Smooth muscle cell (in vitro differentiated cells): Measurements from ENCODE around the gene DDOST. TPM values are rescaled to one million over a fixed set of nuclear protein-coding genes. Genes with fewer than 3 reads are reported as not detected.

Source experiments
- DNase-seq: peaks from one replicate; lab custom pipeline; 2025; ENCODE audit not compliant: unreplicated experiment; lab: John Stamatoyannopoulos, UW
- H2AFZ ChIP-seq: fragments of 200-600 bp; sonication (generic); 2 replicates; pipeline ENCODE4 v1.6.0; 2016; ENCODE audit warnings: antibody characterized with exemption, low read depth, mild to moderate bottlenecking
- H3F3A ChIP-seq: fragments of 200-600 bp; sonication (generic); 2 replicates; pipeline ENCODE4 v1.6.0; 2017; ENCODE audit warnings: antibody characterized with exemption, low read depth
- H3K27ac ChIP-seq: fragments of 200-600 bp; sonication (generic); 2 replicates; pipeline ENCODE4 v1.5.1; 2016; ENCODE audit warnings: low read depth, mild to moderate bottlenecking
- H3K27me3 ChIP-seq: fragments of 200-600 bp; sonication (generic); 2 replicates; pipeline ENCODE4 v1.6.1; 2016; ENCODE audit warnings: low read depth, mild to moderate bottlenecking
- H3K36me3 ChIP-seq: fragments of 200-600 bp; sonication (generic); 2 replicates; pipeline ENCODE4 v1.5.1; 2016; ENCODE audit warnings: low read depth
- H3K4me1 ChIP-seq: fragments of 200-600 bp; sonication (generic); 2 replicates; pipeline ENCODE4 v1.5.1; 2016; ENCODE audit warnings: low read depth
- H3K4me2 ChIP-seq: fragments of 200-600 bp; sonication (generic); 2 replicates; pipeline ENCODE4 v1.6.0; 2016; ENCODE audit warnings: mild to moderate bottlenecking
- H3K4me3 ChIP-seq: fragments of 200-600 bp; sonication (generic); 2 replicates; pipeline ENCODE4 v1.5.1; 2016; ENCODE audit warnings: mild to moderate bottlenecking
- H3K79me2 ChIP-seq: fragments of 200-600 bp; sonication (generic); 2 replicates; pipeline ENCODE4 v1.6.0; 2016; ENCODE audit warnings: low read depth, mild to moderate bottlenecking
- H3K9ac ChIP-seq: fragments of 200-600 bp; sonication (generic); 2 replicates; pipeline ENCODE4 v1.6.0; 2016; ENCODE audit warnings: low read depth
- H3K9me3 ChIP-seq: fragments of 200-600 bp; sonication (generic); replicated peaks from 2 replicates; pipeline ENCODE4 v1.5.1; 2016; ENCODE audit warnings: low read depth
- H4K20me1 ChIP-seq: fragments of 200-600 bp; sonication (generic); 2 replicates; pipeline ENCODE4 v1.6.0; 2016; ENCODE audit warnings: low read depth
- WGBS: methylation state at CpG from one replicate; pipeline ENCODE4 v1.1.7; 2016; ENCODE audit warnings: low lambda C conversion rate; 5-methylcytosine and 5-hydroxymethylcytosine counted together
- polyA plus RNA-seq: library from polyadenylated mRNA; unstranded; fragments of >200 nt; fragmentation: Nextera tagmentation; extraction: Ambion mirVana; gene quantifications from 2 replicates; pipeline ENCODE4 v1.2.1, GENCODE V29; 2016
- total RNA-seq: library from RNA; depleted of rRNA; stranded (reverse); fragments of >200 nt; gene quantifications from 2 replicates; pipeline ENCODE4 v1.2.3, GENCODE V29; 2014
- TF ChIP-seq, protein P1 (sequence below): fragments of 200-600 bp; sonication (generic); IDR thresholded peaks from 2 replicates; pipeline ENCODE4 v1.5.1; 2017; ENCODE audit warnings: borderline replicate concordance, mild to moderate bottlenecking, antibody characterized with exemption; ENCODE audit not compliant: insufficient read depth, poor library complexity, severe bottlenecking

Gene DDOST
- 267 and 312 TPM in 2 replicates for total RNA-seq
- polyA plus RNA-seq, result 353 and 439 TPM in 2 replicates

DNA sequence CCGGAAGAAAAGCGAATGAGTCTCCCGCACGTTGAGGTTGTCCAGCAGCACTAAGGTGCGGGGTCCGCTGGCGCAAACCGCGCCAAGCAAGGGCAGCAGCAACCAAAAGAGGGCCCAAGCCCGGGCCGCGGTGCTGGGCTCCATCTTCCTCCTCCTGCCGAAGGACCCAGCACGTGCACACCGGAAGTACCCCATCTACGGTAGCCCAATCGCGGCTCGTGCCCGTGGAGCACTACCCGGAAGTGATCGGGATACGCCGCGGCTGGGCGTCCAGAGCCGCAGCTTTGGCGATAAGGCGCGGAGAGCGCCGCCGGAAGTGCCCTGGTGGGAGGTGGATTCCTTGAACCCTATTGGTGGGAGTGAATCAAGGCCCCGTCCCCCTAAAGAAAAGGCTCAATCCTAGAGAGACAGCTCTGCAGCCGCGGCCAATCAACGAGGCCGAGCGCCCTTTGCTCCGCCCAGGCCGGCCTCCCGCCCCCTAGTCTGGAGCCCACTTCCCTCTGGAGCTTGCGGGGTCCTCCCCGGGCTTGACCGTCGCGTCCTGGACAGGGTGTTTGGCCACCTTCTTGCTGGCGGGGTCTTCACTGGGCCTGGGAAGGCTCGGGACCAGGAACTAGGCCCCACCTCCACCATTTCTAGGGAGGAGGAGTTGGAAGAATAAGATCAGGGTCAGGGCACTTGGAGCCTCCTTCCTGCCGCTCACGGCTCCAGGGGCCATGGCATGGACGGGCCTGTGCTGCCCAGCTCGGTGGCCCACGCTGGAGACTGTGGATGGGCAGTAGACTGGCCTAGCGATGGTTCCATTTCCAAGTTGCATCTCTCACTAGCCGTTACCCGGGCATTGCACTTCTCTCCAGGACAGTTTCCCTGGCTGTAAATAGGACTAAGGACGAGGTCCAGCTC is at the start of gene DDOST:
Gene DDOST, minus strand, starts transcription at position 163 of the 903 bp plus-strand sequence. Its CDS starts 19 bp downstream, at position 144.
- Histone ChIP-seq H3K4me3 (peak within 1 kb of the TSS; percentile 66), H3K79me2 (peaks cover 38% of the 10 kb centered on the region), H2AFZ (peak within 1 kb of the TSS; percentile 61), H3K27ac (no peak within 1 kb of the TSS), H3K4me2 (peak within 1 kb of the TSS; percentile 93), H3K36me3 (no peaks in the 10 kb centered on the region), H3K27me3 (no peaks in the 10 kb centered on the region), H4K20me1 (peaks cover 12% of the 10 kb centered on the region), H3F3A (no peaks in the 10 kb centered on the region), H3K9me3 (no peaks in the 10 kb centered on the region), H3K9ac (peak within 1 kb of the TSS; percentile 55), H3K4me1 (peaks cover 6% of the 10 kb centered on the region)
- 4% methylated on average over 52 of the region's 58 CpGs for WGBS
- peak; percentile 59 for DNase-seq
- TF ChIP-seq, protein P1, sequence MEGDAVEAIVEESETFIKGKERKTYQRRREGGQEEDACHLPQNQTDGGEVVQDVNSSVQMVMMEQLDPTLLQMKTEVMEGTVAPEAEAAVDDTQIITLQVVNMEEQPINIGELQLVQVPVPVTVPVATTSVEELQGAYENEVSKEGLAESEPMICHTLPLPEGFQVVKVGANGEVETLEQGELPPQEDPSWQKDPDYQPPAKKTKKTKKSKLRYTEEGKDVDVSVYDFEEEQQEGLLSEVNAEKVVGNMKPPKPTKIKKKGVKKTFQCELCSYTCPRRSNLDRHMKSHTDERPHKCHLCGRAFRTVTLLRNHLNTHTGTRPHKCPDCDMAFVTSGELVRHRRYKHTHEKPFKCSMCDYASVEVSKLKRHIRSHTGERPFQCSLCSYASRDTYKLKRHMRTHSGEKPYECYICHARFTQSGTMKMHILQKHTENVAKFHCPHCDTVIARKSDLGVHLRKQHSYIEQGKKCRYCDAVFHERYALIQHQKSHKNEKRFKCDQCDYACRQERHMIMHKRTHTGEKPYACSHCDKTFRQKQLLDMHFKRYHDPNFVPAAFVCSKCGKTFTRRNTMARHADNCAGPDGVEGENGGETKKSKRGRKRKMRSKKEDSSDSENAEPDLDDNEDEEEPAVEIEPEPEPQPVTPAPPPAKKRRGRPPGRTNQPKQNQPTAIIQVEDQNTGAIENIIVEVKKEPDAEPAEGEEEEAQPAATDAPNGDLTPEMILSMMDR, result peak; percentile 24

DNA sequence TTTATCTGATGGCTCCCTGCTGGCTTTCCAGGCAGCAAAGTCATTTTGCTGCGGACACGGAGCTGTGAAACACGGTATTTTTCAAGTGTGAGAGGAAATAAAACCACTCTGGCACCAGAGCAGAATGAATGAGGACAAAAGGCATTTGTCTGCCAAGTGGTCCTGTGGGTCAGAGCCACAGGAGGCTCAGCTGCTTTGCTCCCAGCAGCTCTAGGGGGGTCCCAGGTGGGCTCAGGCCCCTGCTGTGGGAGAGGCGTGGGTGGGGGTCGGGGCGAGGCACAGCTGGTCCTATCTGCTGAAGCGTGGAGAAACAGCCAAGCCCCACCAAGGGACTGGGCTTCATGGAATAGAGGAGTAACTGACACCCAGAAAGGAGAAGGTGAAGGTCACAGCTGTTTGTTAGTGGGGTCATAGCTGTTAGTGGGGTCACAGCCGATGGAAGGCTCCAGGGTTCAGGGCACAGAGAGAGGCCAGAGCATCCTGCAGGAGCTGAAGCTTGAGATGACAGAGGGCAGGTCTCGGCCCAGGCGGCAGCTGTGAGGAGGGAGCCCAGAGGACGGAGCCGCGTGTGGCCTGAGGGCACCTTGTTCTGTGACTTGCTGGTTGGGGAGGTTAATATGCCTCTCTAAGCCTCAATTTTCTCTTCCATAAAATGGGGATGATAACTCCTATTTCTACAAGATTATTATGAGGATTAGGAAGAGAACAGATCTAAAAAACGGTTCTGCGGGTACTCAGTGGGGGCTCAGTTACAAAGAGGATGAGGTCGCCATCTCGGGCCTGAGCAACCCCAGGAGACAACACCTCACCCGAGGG is 49.5 kb upstream of the DDOST start:
- H3K9me3 ChIP-seq, result no peaks in the 10 kb centered on the region
- H3F3A ChIP-seq, result peaks cover 15% of the 10 kb centered on the region
- DNase-seq, result no peak
- H3K36me3 ChIP-seq, result no peaks in the 10 kb centered on the region
- no peaks in the 10 kb centered on the region for H3K4me1 ChIP-seq
- TF ChIP-seq, protein P1, result no peak
- H3K4me3 ChIP-seq, result no peak overlapping the region
- no peaks in the 10 kb centered on the region for H3K27me3 ChIP-seq
- H3K79me2 ChIP-seq, result no peaks in the 10 kb centered on the region
- WGBS, result 92% methylated on average over 18 of the region's 18 CpGs
- no peaks in the 10 kb centered on the region for H4K20me1 ChIP-seq
- H3K9ac ChIP-seq, result no peak overlapping the region
- H3K4me2 ChIP-seq, result no peak overlapping the region
- H3K27ac ChIP-seq, result no peak overlapping the region
- H2AFZ ChIP-seq, result no peak overlapping the region

DNA sequence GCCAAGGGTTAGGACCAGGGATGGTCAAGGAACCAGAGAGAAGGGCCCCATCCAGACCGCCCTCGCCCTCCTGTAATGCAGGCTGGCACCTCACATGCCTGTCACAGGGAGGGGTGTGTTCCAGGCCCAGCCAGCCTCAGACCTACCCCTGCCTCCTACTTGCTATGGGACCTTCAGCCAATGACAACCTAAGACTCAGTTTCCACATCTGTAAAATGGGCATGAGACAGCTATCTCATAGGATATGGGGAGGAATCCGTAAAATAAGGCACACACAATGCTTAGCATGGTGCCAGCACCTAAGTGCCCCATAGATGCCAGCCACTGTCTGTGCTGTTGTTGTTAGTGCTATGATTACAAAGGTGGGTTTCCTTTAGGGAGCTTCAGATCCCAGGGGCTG is 48.7 kb upstream of the DDOST start:
- DNase-seq, result no peak
- no peak overlapping the region for H3K4me2 ChIP-seq
- no peaks in the 10 kb centered on the region for H4K20me1 ChIP-seq
- WGBS, result 100% methylated on average over 3 of the region's 3 CpGs
- TF ChIP-seq, protein P1, result no peak
- no peaks in the 10 kb centered on the region for H3K9me3 ChIP-seq
- no peak overlapping the region for H2AFZ ChIP-seq
- H3K27me3 ChIP-seq, result no peaks in the 10 kb centered on the region
- no peak overlapping the region for H3K4me3 ChIP-seq
- peaks cover 15% of the 10 kb centered on the region for H3F3A ChIP-seq
- no peaks in the 10 kb centered on the region for H3K4me1 ChIP-seq
- H3K79me2 ChIP-seq, result no peaks in the 10 kb centered on the region
- no peak overlapping the region for H3K27ac ChIP-seq
- H3K9ac ChIP-seq, result no peak overlapping the region
- no peaks in the 10 kb centered on the region for H3K36me3 ChIP-seq
